ENCODE measurements around the gene FCSK.
"Not testable (repeated sequence)": the region's sequence is repeated elsewhere in the genome, so short reads cannot be mapped to it uniquely, and the experiment has no call there.

The FCSK gene

GRCh38 chr16:70454222-70455034 lies at the start of gene FCSK:
Gene FCSK (plus strand): TSS chr16:70454595. CDS start chr16:70463191, 8,596 bp downstream.
- peak; percentile 14 to 65 for DNase-seq

GRCh38 chr16:70406104-70406503 lies 48.3 kb upstream of the FCSK start:
- DNase-seq = not testable (repeated sequence)

GRCh38 chr16:70407811-70408274 lies 46.6 kb upstream of the FCSK start:
- DNase-seq = no peak

- DNase-seq = no peak
Observed at GRCh38 chr16:70410734-70411133, 43.7 kb upstream of the FCSK start.

DNA sequence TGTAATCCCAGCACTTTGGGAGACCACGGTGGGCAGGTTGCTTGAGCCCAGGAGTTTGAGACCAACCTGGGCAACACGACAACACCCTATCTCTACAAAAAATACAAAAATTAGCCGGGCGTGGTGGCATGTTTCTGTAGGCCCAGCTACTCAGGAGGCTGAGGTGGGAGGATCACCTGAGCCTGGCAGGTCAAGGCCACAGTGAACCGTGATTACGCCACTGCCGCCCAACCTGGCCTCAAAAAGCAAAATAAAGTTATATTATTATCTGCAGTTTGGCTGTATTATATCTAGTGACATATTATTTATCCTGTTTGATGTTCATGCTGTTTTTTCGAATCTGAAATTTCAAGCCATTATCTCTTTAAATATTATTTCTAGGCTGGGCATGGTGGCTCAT lies 42.0 kb upstream of the FCSK start:
- DNase-seq = no peak

DNA sequence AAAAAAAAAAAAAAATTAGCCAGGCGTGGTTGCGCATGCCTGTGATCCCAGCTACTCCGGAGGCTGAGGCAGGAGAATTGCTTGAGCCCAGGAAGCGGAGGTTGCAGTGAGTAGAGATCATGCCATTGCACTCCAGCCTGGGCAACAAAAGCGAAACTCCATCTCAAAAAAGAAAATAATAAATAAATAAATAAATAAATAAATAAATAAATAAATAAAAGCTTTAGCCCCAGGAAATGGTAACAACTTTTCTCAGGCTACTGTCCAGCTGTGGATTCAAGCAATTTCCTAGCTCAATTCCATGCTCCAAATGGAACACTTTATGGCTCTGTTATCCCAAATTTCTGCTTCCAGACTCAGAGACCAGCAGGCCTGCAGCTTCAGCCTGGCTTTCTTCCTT lies 40.8 kb upstream of the FCSK start:
- not testable (repeated sequence) for DNase-seq

- no peak for DNase-seq
Observed at GRCh38 chr16:70416748-70417616, 37.4 kb upstream of the FCSK start.

- DNase-seq = no peak
Observed at GRCh38 chr16:70417661-70418060, 36.7 kb upstream of the FCSK start.

DNA sequence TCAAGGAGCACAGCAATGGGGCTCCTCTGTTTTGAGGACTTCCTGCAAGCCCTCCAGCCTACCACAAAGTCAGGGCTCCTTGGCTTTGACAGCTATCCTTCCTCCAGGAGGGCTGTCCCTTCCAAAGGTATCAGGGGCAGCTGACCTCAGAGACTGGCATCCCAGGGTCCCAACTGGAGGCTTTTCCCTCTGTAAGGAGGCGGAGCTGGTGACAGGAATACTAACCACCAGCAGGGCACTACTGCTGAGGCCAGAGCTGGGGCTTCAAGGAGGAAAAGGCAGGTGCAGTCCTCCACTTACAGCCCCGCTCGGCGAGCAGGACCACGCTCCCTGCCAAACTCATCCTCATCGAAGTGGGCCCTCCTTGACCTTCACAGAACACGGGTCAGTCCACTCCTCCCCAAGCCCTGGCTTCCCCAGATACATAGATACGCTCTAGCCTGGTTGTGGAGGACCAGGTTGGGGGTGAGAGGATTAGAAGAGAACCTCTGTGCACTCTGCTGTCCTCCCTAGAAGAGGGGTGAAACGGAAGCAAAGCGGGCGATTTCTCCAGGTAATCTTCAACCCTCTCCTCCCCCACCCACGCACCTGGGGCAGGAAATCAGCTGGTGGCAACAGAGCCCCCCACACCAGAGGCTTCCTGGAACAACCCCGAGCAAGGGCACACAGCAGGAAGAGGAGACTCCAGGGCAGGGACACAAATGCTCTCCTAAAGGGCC lies 36.0 kb upstream of the FCSK start:
- no peak for DNase-seq

- no peak for DNase-seq
Observed at GRCh38 chr16:70418993-70419318, 35.4 kb upstream of the FCSK start.

- no peak for DNase-seq
Observed at GRCh38 chr16:70419384-70420327, 34.7 kb upstream of the FCSK start.

DNA sequence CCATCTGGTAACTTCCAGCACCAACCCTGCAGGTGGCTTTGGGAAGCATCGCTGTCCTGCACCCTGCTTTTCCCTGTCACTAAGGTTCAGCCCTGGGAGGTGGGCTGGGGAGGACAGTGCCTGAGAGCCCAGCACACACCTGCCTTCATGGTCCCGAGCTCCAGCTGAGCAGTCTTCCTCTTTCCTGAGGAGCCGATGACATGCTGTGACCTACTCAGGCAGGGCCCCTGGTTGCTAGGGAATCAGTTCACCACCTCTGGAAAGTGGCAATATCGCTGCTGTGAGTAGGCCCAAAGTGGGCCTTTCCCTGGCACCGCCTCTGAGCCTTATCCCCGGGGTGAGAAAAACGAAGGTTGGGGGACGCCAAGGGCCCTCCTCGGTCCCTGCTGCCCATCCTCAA lies 33.4 kb upstream of the FCSK start:
- no peak for DNase-seq

GRCh38 chr16:70421473-70422311 lies 32.7 kb upstream of the FCSK start:
- DNase-seq = no peak

DNA sequence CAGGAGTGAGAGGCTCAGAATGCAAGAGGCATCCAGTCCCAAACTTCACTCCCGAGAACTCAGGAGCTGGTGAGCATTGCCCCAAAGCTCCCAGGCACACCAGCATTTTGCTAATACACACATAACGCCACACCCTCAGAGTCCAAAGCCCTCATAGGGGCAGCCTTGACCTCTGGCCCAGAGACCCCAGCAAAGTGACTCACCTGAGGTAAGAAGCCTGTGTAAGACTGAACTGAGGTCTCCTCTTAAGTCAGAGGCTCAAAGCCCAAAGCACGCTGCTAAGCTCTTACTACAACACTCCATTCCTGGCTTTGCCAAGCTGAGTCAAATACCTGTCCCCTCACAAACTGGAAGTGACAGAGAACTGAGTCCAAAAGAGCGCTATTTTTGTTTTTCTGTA lies 31.9 kb upstream of the FCSK start:
- no peak for DNase-seq

DNA sequence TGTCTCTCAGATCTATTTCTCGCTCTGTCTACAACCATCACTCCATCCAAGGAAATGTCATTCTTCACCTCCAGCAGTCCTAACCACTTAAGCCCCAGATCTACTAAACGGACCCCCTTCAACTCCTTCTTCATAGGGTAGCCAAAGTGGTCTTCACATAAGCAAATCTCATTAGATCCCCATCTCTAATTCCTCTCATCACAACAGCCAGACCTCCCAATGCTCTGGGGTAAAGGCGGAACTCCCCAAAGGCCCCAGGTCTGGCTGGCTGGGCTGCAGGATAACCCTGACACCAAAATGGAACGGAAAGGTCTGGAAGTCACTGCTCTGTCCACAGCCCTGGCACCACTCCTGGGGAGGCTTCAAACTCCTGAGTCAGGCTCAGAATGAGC lies 26.6 kb upstream of the FCSK start:
- DNase-seq = no peak

- peak; percentile 1 to 59 for DNase-seq
Observed at GRCh38 chr16:70428178-70428998, 26.0 kb upstream of the FCSK start.

- peak in 1 of 2 experiments; percentile 14 for DNase-seq
Observed at GRCh38 chr16:70429888-70430666, 24.3 kb upstream of the FCSK start.

DNA sequence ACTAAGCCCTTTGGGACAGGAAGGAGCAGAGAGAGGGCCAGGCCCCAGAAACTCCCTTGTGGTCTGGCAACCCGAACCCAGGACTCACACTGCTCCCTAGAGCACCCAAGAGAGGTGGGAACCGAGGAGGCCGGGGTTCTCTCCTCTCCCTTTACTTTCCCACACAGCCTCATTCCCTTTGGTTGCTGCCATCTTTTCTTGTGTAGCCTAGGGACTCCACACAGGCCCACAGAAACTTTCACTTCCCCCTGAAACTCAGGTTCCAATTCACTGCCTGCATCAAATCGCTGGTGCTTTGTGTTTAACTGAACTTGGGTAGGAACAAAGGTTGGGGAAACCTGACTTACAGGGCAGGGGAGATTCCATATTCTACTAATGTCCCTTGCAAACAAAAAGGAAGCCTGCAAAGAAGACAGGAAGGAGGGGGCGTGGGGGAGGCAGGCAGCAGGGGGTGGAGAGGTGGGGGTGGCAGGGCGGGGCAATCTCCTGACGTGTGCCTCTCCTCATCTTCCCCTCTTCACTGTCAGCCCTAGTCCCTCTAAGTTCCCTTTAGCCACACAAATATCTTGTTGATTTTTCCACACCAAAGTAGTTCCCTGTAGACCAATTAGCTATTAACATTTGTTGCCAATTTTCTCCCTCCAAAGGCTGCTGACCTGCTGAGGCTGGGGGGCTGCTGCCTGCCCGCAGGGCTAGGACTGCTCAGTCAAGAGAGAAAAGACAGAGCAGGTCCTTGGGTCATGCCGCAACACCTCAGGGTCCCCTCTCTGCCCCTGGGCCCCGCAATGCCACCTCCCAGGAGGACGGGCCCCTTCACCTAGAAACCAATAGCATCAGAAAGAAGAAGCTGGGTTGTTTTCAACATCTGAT lies 23.5 kb upstream of the FCSK start:
- DNase-seq = no peak

DNA sequence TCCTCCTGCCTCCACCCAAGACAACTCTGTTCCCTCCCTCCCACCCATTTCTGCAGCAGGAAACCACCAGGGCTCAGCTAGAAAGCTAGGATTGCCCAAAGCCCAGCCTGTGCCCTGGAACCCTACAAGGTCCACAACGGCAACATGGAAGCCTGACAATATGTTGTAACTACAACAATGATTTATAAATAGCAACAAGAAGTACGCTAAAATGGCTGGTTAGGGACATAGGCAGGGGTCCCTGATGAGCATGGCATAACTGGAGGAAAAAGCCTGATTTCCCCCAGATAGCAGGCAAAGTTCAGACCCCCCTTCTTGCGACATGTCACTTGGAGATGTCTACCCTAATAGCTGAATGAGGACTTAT lies 22.1 kb upstream of the FCSK start:
- DNase-seq = no peak
